ENCODE data around the gene SMPD3. TPM values are rescaled to one million over a fixed set of nuclear protein-coding genes. Genes with fewer than 3 reads are reported as not detected.

Gene SMPD3
- total and polyA plus RNA-seq, 2 of the 8 experiments (the other 6 are each of a cell fraction or from before 2014, with no cell fraction given) = 0.39 to 1.3 TPM

DNA sequence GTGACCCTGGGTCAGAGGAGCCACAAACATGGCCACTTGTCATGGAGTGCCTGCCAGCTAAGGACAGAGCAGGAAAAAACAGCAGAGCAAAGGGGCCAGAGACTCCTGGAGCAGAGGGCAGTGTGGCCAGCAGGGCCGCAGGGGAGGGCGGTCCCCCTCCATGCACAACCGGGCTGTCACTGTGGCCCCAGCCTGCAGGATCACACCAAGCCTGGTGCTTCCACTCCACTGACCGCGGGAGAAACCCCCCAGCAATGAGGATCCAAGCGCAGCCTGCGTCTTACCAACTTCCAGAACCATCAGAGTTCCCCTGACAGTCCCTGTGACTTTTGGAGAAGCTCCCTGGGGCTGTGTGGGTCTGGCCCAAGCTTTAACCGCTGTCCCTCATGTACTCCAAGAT lies 75.5 kb downstream of the SMPD3 start:
- no peak overlapping the region for H3K23ac ChIP-seq (ENCODE audit: insufficient read length)
- no peak overlapping the region for H2BK120ac ChIP-seq (replicated peaks; ENCODE audit: low read depth, low read length)
- H2BK5ac ChIP-seq (ENCODE audit: low read depth, low read length) = no peak overlapping the region
- no peaks in the 10 kb centered on the region for H3K23me2 ChIP-seq (ENCODE audit: low read depth, low read length)
- H4K5ac ChIP-seq (ENCODE audit: insufficient read length, low read depth, low read length) = no peak overlapping the region
- no peak overlapping the region for H4K91ac ChIP-seq (replicated peaks; ENCODE audit: insufficient read length, low read length)
- no peaks in the 10 kb centered on the region for H3K79me1 ChIP-seq (ENCODE audit: low read depth, low read length)
- no peak overlapping the region for H3K18ac ChIP-seq (ENCODE audit: extremely low read depth, low read length)
- ChIA-PET CTCF (ENCODE audit: partially characterized antibody) (interaction anchor here (0.8 to 14.3 kb wide), 9 partner anchors 8 to 137 kb away, joined by 3 to 221 read pairs (median 7); no protein-coding TSS in a partner anchor), POLR2A (ENCODE audit: partially characterized antibody) (interaction anchor here (0.8 kb wide), 1 partner anchor 62 kb away, joined by 3 read pairs; the partner anchor contains the start of genes PRMT7 and SLC7A6OS)
- no peaks in the 10 kb centered on the region for H3K36me3 ChIP-seq (ENCODE audit: control insufficient read depth in 2 of 4, insufficient read depth in 4 of 4, low read length in 3 of 4)
- FAIRE-seq = no peak
- 96% methylated on average over 8 of the region's 8 CpGs; no CpG with 5 or more reads in 1 of the 2 experiments for WGBS, 2 experiments (ENCODE audit: extremely low coverage in 1 of 2, insufficient coverage in 1 of 2, insufficient read length in 1 of 2, insufficient replicate concordance in 2 of 2, low coverage in 1 of 2, low lambda C conversion rate in 2 of 2, missing lambda C conversion rate in 1 of 2)
- no peak overlapping the region for H2BK12ac ChIP-seq (ENCODE audit: low read depth, low read length)
- H3K4ac ChIP-seq (replicated peaks; ENCODE audit: insufficient read length, low read depth, low read length) = no peak overlapping the region
- peaks cover 0 to 2% (median under 1%) of the 10 kb centered on the region in 4 experiments; a peak in 4 of 7 replicates for H3K4me1 ChIP-seq (replicated peaks in 1 of 4; ENCODE audit: control insufficient read depth in 3 of 4, insufficient read depth in 4 of 4, low read length in 3 of 4)
- H2AK5ac ChIP-seq (ENCODE audit: low read depth, low read length) = no peak overlapping the region
- no peak overlapping the region for H3K9ac ChIP-seq (replicated peaks in 1 of 4; ENCODE audit: extremely low read depth in 1 of 4, low read depth in 3 of 4, low read length in 3 of 4)
- H3K79me2 ChIP-seq (ENCODE audit: control insufficient read depth in 1 of 2, insufficient read depth in 2 of 2, low read length in 2 of 2) = no peaks in the 10 kb centered on the region
- H4K8ac ChIP-seq (ENCODE audit: extremely low read depth, insufficient read depth, low read length) = no peak overlapping the region
- no peaks in the 10 kb centered on the region for H4K20me1 ChIP-seq (replicated peaks in 1 of 2; ENCODE audit: control insufficient read depth in 1 of 2, insufficient read depth in 2 of 2, low read length in 2 of 2)
- H3K14ac ChIP-seq (ENCODE audit: insufficient read length) = no peak overlapping the region
- H2BK20ac ChIP-seq (ENCODE audit: low read length) = no peak overlapping the region
- H3K56ac ChIP-seq (replicated peaks; ENCODE audit: insufficient read length, low read depth, low read length) = no peak overlapping the region
- no peak overlapping the region for H3K4me2 ChIP-seq (ENCODE audit: insufficient read depth in 1 of 2, low read depth in 2 of 2, low read length in 2 of 2)
- H2BK15ac ChIP-seq (ENCODE audit: low read length) = no peak overlapping the region
- no peaks in the 10 kb centered on the region for H3K9me3 ChIP-seq (ENCODE audit: insufficient read depth in 2 of 2, low read depth in 1 of 2, low read length in 1 of 2)
- no peak for DNase-seq (ENCODE audit: low read depth in 1 of 2, low spot score in 2 of 2)
- H3K27me3 ChIP-seq (replicated peaks in 1 of 4; ENCODE audit: control insufficient read depth in 3 of 4, extremely low read depth in 1 of 4, insufficient read depth in 3 of 4, low read length in 3 of 4) = peaks cover 0 to 2% (median 0%) of the 10 kb centered on the region in 4 experiments; a peak in 2 of 7 replicates
- H3K4me3 ChIP-seq (ENCODE audit: extremely low read depth in 1 of 4, insufficient read depth in 2 of 4, low read depth in 3 of 4, low read length in 4 of 4) = no peak overlapping the region
- H2AFZ ChIP-seq (ENCODE audit: low read length) = no peak overlapping the region
- no peak overlapping the region for H3K27ac ChIP-seq (ENCODE audit: low read depth, low read length)
- TF ChIP-seq ZNF274 (IDR thresholded peaks at IDR 0.05; ENCODE audit: borderline replicate concordance, extremely low read depth, low read length) (no peak), SAP30 (IDR thresholded peaks at IDR 0.05; ENCODE audit: insufficient read depth, insufficient replicate concordance, low read length) (no peak), PHF8 (conservative IDR thresholded peaks at IDR 0.05; ENCODE audit: low read depth, low read length) (no peak), SIRT6 (IDR thresholded peaks at IDR 0.05; ENCODE audit: low read length) (no peak)
- TF ChIP-seq, protein P1, sequence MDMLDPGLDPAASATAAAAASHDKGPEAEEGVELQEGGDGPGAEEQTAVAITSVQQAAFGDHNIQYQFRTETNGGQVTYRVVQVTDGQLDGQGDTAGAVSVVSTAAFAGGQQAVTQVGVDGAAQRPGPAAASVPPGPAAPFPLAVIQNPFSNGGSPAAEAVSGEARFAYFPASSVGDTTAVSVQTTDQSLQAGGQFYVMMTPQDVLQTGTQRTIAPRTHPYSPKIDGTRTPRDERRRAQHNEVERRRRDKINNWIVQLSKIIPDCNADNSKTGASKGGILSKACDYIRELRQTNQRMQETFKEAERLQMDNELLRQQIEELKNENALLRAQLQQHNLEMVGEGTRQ (IDR thresholded peaks at IDR 0.05; ENCODE audit: low read length) = no peak
- TF ChIP-seq, protein P2, sequence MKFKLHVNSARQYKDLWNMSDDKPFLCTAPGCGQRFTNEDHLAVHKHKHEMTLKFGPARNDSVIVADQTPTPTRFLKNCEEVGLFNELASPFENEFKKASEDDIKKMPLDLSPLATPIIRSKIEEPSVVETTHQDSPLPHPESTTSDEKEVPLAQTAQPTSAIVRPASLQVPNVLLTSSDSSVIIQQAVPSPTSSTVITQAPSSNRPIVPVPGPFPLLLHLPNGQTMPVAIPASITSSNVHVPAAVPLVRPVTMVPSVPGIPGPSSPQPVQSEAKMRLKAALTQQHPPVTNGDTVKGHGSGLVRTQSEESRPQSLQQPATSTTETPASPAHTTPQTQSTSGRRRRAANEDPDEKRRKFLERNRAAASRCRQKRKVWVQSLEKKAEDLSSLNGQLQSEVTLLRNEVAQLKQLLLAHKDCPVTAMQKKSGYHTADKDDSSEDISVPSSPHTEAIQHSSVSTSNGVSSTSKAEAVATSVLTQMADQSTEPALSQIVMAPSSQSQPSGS (IDR thresholded peaks at IDR 0.05; ENCODE audit: low read length) = no peak
